NCI-H1417 treated with DMSO at 0.1 percent for 48 hours (cell line): ENCODE measurements around the gene ABTB2.
"Not testable (repeated sequence)": the region's sequence is repeated elsewhere in the genome, so short reads cannot be mapped to it uniquely, and the experiment has no call there.

Experiments
- DNase-seq: peaks from one replicate; lab custom pipeline; 2025; lab: John Stamatoyannopoulos, UW

The ABTB2 gene

DNA sequence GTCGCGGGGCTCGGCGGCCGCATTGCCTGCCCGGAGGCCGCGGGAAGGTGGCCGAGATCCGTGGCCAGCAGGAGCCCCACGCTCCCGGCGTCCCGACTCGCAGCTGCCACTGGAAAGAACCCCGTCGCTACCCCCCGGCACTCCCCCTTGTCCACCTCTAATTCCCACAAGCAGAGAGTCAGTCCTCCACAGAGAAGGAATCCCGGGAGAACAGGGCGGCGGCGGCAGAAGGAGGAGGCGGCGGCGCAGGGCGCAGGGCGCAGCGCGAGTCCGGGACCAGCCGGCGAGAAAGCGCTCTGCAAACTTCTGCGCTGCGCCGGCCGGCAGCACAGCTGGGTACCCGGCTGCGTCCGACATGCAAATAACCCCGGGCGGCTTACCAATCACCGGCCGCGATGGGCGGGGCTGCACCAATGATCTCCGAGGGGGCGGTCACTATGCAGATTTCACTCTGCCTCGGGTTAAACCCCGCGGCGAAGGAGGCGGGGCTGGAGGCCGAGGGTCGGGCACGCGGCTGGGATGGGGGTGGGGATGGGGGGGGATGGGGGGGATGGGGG lies at the start of gene ABTB2:
TSS of gene ABTB2 (minus strand) at position 310 of the 557 bp plus-strand sequence.
- DNase-seq: peak; percentile 74

DNA sequence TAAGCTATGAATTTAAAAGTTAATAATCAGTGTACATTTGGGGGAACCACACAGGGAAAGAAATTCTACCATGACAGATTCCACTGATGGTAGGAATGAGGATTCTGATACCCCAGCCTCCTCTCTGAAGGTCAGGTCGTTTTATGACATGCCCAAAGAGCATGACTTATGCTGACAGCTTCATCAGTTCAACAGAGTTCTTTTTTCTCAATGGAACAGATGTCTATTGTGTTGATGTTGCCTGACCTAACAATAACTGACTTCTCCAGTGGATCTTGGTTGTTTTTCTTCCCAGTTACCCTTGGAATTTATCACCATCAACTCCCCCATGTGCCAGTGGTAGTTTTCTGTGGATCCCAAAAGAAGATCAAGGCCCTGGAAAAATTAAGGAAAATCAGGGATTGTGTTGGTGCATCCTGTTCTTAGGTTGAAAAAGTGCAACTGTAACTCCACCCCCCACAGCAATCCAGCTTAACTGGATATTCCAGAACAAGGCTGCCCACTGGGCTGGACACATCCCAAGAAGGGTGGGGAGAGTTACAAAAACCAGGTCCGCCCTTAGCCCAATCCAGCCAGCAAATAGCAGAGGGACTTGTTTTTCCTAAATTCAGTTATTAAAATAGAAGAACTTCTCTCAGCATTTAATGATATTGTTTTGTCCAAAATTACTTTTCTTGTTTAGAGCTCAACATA lies 49.5 kb upstream of the ABTB2 start:
- no peak for DNase-seq

DNA sequence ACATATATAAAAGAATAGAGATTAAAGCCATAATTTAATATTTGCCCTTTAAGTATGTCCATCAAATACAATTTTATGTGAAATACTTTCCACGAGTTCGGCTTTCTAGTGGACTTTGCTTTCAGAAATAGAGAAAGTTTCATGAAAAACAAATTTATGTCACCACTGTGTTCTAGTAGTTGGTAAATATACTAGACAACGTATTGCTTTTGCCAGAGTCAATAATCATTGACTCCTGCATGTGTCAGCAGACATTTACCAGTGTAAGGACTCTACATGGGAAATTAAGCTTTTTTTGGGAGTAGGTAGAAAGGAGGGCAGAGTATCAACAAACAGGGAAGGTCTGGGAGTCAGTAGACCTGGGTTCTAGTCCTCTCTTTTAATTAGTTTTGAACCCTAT lies 48.6 kb upstream of the ABTB2 start:
- DNase-seq: no peak

- no peak for DNase-seq
Observed at GRCh38 chr11:34405079-34405858, 47.5 kb upstream of the ABTB2 start.

DNA sequence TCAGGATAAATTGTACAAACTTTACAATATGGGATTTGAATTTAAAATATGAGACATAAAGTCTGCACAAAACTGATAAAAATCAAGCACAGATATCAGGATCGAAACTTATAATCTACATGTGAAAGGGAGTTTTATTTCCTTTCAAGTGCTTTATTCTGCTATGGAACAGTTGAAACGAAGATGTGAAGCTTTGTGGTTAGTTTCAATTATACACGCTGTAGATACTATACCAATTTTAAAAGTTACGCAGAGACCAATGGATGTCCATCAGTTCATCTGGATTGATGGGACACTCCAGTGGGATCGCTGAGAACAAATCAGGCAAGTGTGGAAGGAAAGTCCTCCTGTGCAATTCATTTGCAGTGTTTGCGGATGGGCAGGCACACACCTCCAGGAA lies 46.5 kb upstream of the ABTB2 start:
- no peak for DNase-seq

GRCh38 chr11:34403431-34403830 lies 45.6 kb upstream of the ABTB2 start:
- DNase-seq: no peak

- no peak for DNase-seq
Observed at GRCh38 chr11:34397811-34398210, 40.0 kb upstream of the ABTB2 start.

GRCh38 chr11:34397120-34397519 lies 39.3 kb upstream of the ABTB2 start:
- no peak for DNase-seq

GRCh38 chr11:34395916-34396550 lies 38.2 kb upstream of the ABTB2 start:
- no peak for DNase-seq

- no peak for DNase-seq
Observed at GRCh38 chr11:34394771-34395300, 37.0 kb upstream of the ABTB2 start.

DNA sequence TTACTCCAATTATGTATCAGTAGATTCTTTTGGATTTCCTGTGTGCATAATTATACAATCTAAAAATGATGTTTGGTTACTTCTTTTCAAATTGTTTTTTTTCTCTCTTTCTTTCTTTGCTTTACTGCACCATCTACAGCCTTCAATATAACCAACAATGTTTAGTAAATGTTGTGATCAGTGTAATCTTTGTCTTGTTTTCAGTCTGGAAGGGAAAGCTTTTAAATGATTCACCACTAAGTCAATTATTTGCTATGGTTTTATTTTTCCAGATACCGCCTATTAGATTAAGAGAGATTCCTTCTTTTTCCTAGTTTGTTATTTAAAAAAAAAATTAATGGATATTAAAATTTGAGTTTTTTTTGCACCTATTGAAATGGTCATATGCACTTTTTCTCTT lies 29.8 kb upstream of the ABTB2 start:
- DNase-seq: no peak

DNA sequence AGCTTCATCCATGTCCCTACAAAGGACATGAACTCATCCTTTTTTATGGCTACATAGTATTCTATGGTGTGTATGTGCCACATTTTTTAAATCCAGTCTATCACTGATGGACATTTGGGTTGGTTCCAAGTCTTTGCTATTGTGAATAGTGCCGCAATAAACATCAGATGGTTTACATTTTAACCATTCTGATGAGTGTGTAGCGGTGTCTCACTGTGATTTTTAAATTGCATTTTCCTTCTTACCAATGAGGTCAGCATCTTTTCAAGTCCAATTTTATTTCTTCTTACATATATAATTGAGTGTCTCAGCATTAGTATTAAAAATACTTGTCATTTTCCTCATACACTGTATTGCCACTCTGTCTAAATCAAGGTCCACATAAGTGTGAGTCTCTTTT lies 28.5 kb upstream of the ABTB2 start:
- DNase-seq: not testable (repeated sequence)

- no peak for DNase-seq
Observed at GRCh38 chr11:34382532-34383276, 24.9 kb upstream of the ABTB2 start.

- no peak for DNase-seq
Observed at GRCh38 chr11:34381775-34382174, 24.0 kb upstream of the ABTB2 start.

- DNase-seq: no peak
Observed at GRCh38 chr11:34380696-34381095, 22.9 kb upstream of the ABTB2 start.

GRCh38 chr11:34379539-34379938 lies 21.7 kb upstream of the ABTB2 start:
- no peak for DNase-seq

GRCh38 chr11:34379079-34379478 lies 21.3 kb upstream of the ABTB2 start:
- DNase-seq: no peak

GRCh38 chr11:34373727-34374126 lies 15.9 kb upstream of the ABTB2 start:
- DNase-seq: no peak

DNA sequence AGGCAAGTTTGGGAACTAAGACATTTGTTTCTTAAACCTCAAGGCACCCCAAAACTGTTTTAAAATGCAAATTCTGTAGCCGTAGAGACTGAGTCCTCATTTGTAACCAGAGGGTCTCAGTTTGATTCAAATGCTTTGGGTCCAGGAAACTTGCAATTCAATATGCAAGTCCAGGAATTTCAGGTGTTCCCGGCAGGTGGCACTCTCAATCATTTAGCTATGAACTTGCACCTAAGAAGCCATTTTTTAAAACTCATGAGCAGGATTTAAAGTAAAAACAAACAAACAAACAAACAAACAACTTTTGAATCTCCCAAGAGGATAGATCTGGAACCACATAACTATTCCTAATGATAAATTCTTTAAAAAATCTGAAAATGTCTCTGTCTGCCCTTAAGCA lies 8.7 kb upstream of the ABTB2 start:
- DNase-seq: no peak

GRCh38 chr11:34364102-34364501 lies 6.3 kb upstream of the ABTB2 start:
- DNase-seq: no peak

DNA sequence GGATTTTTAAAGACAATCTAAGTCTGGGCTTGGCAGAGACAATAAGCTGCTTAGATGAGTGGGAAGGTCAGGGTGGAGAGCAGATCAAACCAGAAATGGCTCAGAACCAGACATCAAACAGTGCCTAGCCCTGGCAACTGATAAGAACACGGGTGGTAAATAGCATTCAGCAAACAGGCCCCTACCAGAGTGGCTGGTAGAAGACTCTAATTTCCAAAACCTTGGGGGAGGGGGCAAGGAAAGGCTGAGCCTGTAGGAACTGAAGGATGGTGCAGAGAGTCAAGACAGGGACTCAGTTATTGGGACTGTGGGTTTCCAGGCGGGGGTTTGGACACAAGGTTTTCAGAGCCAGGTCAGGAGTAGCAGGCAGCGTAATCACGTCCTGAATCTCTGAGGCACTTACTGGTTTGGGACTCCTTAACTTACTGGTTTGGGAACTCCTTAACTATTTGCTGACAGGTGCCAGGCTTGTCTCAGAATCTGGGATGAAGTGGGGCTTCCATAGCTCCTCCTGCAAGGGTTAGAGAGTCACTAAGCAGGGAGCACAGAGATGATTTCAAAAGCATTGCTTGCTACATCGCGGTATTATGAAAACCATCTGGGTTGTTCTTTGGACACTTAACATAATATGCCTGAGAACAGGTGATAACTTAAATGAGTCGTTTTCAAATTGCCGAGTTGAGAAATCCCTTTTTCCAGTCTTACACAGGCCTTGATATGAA lies 5.7 kb upstream of the ABTB2 start:
- no peak for DNase-seq
